Loucy (cell line): ENCODE measurements around the gene NAT10.

ENCODE experiments used
- H2AFZ ChIP-seq: fragments of 200-600 bp; sonication (generic); 2 replicates; pipeline ENCODE4 v1.6.0; 2016; ENCODE audit warnings: antibody characterized with exemption, mild to moderate bottlenecking, low read length, moderate library complexity
- H3F3A ChIP-seq: fragments of 200-600 bp; 2 replicates; pipeline ENCODE4 v1.6.0; 2016; ENCODE audit warnings: antibody characterized with exemption, low read depth, mild to moderate bottlenecking
- H3K27me3 ChIP-seq: fragments of 200-600 bp; sonication (generic); 2 replicates; pipeline ENCODE4 v1.6.1; 2014; ENCODE audit warnings: low read length, mild to moderate bottlenecking; ENCODE audit not compliant: insufficient read depth, poor library complexity, severe bottlenecking
- H3K36me3 ChIP-seq: fragments of 200-600 bp; sonication (generic); 2 replicates; pipeline ENCODE4 v1.6.1; 2016; ENCODE audit warnings: low read length; ENCODE audit not compliant: insufficient read depth
- H3K4me1 ChIP-seq: fragments of 200-600 bp; sonication (generic); 2 replicates; pipeline ENCODE4 v1.5.1; 2014; ENCODE audit warnings: low read length, mild to moderate bottlenecking; ENCODE audit not compliant: insufficient read depth, poor library complexity, severe bottlenecking
- H3K4me2 ChIP-seq: fragments of 200-600 bp; sonication (generic); 2 replicates; pipeline ENCODE4 v1.6.0; 2014; ENCODE audit warnings: antibody characterized with exemption, low read length, low read depth, mild to moderate bottlenecking; ENCODE audit not compliant: poor library complexity, severe bottlenecking
- H3K4me3 ChIP-seq: fragments of 200-600 bp; sonication (generic); 2 replicates; pipeline ENCODE4 v1.5.1; 2014; ENCODE audit warnings: low read length, mild to moderate bottlenecking, mixed read lengths; ENCODE audit not compliant: poor library complexity, severe bottlenecking
- H3K79me2 ChIP-seq: fragments of 200-600 bp; sonication (generic); 2 replicates; pipeline ENCODE4 v1.6.1; 2014; ENCODE audit warnings: low read length; ENCODE audit not compliant: insufficient read depth
- H3K9ac ChIP-seq: fragments of 200-600 bp; sonication (generic); 2 replicates; pipeline ENCODE4 v1.6.0; 2014; ENCODE audit warnings: mild to moderate bottlenecking, low read depth, low read length, moderate library complexity; ENCODE audit not compliant: poor library complexity, severe bottlenecking
- H3K9me2 ChIP-seq: fragments of 200-600 bp; sonication (generic); replicated peaks from 2 replicates; pipeline ENCODE4 v1.6.1; 2016; ENCODE audit warnings: low read depth, low read length, mixed read lengths
- H3K9me3 ChIP-seq: fragments of 200-600 bp; sonication (generic); 2 replicates; pipeline ENCODE4 v1.6.1; 2014; ENCODE audit warnings: mild to moderate bottlenecking, antibody characterized with exemption, low read length, low read depth; ENCODE audit not compliant: insufficient read depth
- H4K20me1 ChIP-seq: fragments of 200-600 bp; sonication (generic); 2 replicates; pipeline ENCODE4 v1.6.0; 2014; ENCODE audit warnings: antibody characterized with exemption, low read length, mild to moderate bottlenecking; ENCODE audit not compliant: insufficient read depth, poor library complexity, severe bottlenecking
- CTCF ChIP-seq: fragments of 200-600 bp; sonication (generic); conservative IDR thresholded peaks from 2 replicates; pipeline ENCODE4 v1.5.1; 2014; ENCODE audit warnings: mild to moderate bottlenecking, antibody characterized with exemption, low read length
- EZH2phosphoT487 ChIP-seq: fragments of 200-600 bp; IDR thresholded peaks from 2 replicates; pipeline ENCODE4 v1.6.1; 2018; ENCODE audit warnings: antibody characterized with exemption, mild to moderate bottlenecking, moderate library complexity, borderline replicate concordance

NAT10 gene

GRCh38 chr11:34072832-34073231 is 32.6 kb upstream of the NAT10 start:
- no peak overlapping the region for H3K4me2 ChIP-seq
- H3K4me3 ChIP-seq, result no peak overlapping the region
- peaks cover 100% of the 10 kb centered on the region for H4K20me1 ChIP-seq
- H3K36me3 ChIP-seq, result peaks cover 89% of the 10 kb centered on the region
- H3K27me3 ChIP-seq, result no peaks in the 10 kb centered on the region
- no peaks in the 10 kb centered on the region for H3K9me2 ChIP-seq
- H3K4me1 ChIP-seq, result peaks cover 15% of the 10 kb centered on the region
- no peaks in the 10 kb centered on the region for H3F3A ChIP-seq
- no peak overlapping the region for H3K9ac ChIP-seq
- H2AFZ ChIP-seq, result no peak overlapping the region
- H3K79me2 ChIP-seq, result peaks cover 95% of the 10 kb centered on the region
- H3K9me3 ChIP-seq, result no peaks in the 10 kb centered on the region
- TF ChIP-seq CTCF (no peak), EZH2phosphoT487 (no peak)

GRCh38 chr11:34074391-34074790 is 31.0 kb upstream of the NAT10 start:
- Histone ChIP-seq H4K20me1 (peaks cover 100% of the 10 kb centered on the region), H3F3A (no peaks in the 10 kb centered on the region)

GRCh38 chr11:34075178-34075820 is 30.1 kb upstream of the NAT10 start:
- TF ChIP-seq EZH2phosphoT487, result no peak
- no peak for TF ChIP-seq CTCF
- H3K27me3 ChIP-seq, result no peaks in the 10 kb centered on the region
- H2AFZ ChIP-seq, result no peak overlapping the region
- H3K9me2 ChIP-seq, result no peaks in the 10 kb centered on the region
- H3K36me3 ChIP-seq, result peaks cover 95% of the 10 kb centered on the region
- no peaks in the 10 kb centered on the region for H3F3A ChIP-seq
- no peak overlapping the region for H3K4me2 ChIP-seq
- no peak overlapping the region for H3K9ac ChIP-seq
- H3K9me3 ChIP-seq, result no peaks in the 10 kb centered on the region
- peaks cover 83% of the 10 kb centered on the region for H3K79me2 ChIP-seq
- peaks cover 97% of the 10 kb centered on the region for H4K20me1 ChIP-seq
- no peak overlapping the region for H3K4me3 ChIP-seq
- H3K4me1 ChIP-seq, result peaks cover 5% of the 10 kb centered on the region

More at GRCh38 chr11:34074391-34074790, 31.0 kb upstream of the NAT10 start:
- H2AFZ ChIP-seq, result no peak overlapping the region
- no peak overlapping the region for H3K4me3 ChIP-seq
- H3K4me2 ChIP-seq, result no peak overlapping the region
- H3K36me3 ChIP-seq, result peaks cover 95% of the 10 kb centered on the region
- H3K27me3 ChIP-seq, result no peaks in the 10 kb centered on the region
- no peak overlapping the region for H3K9ac ChIP-seq
- H3K79me2 ChIP-seq, result peaks cover 91% of the 10 kb centered on the region
- H3K9me2 ChIP-seq, result no peaks in the 10 kb centered on the region
- TF ChIP-seq EZH2phosphoT487 (no peak), CTCF (no peak)
- H3K4me1 ChIP-seq, result peaks cover 5% of the 10 kb centered on the region
- H3K9me3 ChIP-seq, result no peaks in the 10 kb centered on the region
